ENCODE results near the gene INSRR. TPM values are rescaled to one million over a fixed set of nuclear protein-coding genes. Genes with fewer than 3 reads are reported as not detected.

INSRR gene
- total RNA-seq, 1 experiment from 2014 or later = not detected

- H3K9me3 Mint-ChIP-seq (ENCODE audit: unreplicated experiment) = no peaks in the 10 kb centered on the region
- POLR2A ChIA-PET = no interaction called here
- H3K4me3 Mint-ChIP-seq (ENCODE audit: unreplicated experiment) = no peak overlapping the region
- peaks cover 12% of the 10 kb centered on the region for H3K4me1 Mint-ChIP-seq (ENCODE audit: low read depth, unreplicated experiment)
- TF ChIP-seq CTCF (IDR thresholded peaks at IDR 0.05; ENCODE audit: insufficient read depth in 1 of 2, low read depth in 1 of 2, low read length in 1 of 2, severe bottlenecking in 1 of 2, unreplicated experiment in 1 of 2) = no peak
- no TSS peak for BruUV-seq (replicated peaks)
- no peaks in the 10 kb centered on the region for H3K36me3 ChIP-seq (ENCODE audit: control insufficient read depth, insufficient read depth, low read length)
- H3K27me3 Mint-ChIP-seq (ENCODE audit: insufficient read depth, unreplicated experiment) = peaks cover 8% of the 10 kb centered on the region
- H3K4me3 ChIP-seq (ENCODE audit: low read depth, low read length) = no peak overlapping the region
- H3K36me3 Mint-ChIP-seq (ENCODE audit: insufficient read depth, unreplicated experiment) = no peaks in the 10 kb centered on the region
- H3K27ac Mint-ChIP-seq (ENCODE audit: unreplicated experiment) = no peak overlapping the region
- peaks cover 11% of the 10 kb centered on the region for H3K4me1 ChIP-seq
- no peaks in the 10 kb centered on the region for H3K9me3 ChIP-seq
- intact Hi-C loops (cut with micrococcal nuclease; ENCODE audit: unreplicated experiment) = no loop called here
- H3K27me3 ChIP-seq (replicated peaks; ENCODE audit: control insufficient read depth, insufficient read depth, low read length) = peaks cover 1% of the 10 kb centered on the region
- DNase-seq = no peak
- CTCF ChIA-PET = no interaction called here
These were observed 7.5 kb upstream of the INSRR start for GRCh38 chr1:156866249-156866909.

GRCh38 chr1:156865865-156866248 lies 6.9 kb upstream of the INSRR start:
- no peak overlapping the region for H3K4me3 Mint-ChIP-seq (ENCODE audit: unreplicated experiment)
- BruUV-seq (replicated peaks) = no TSS peak

GRCh38 chr1:156865258-156865657 lies 6.3 kb upstream of the INSRR start:
- DNase-seq = no peak
- no peak for TF ChIP-seq CTCF (IDR thresholded peaks at IDR 0.05; ENCODE audit: insufficient read depth in 1 of 2, low read depth in 1 of 2, low read length in 1 of 2, severe bottlenecking in 1 of 2, unreplicated experiment in 1 of 2)
- intact Hi-C loops (cut with micrococcal nuclease; ENCODE audit: unreplicated experiment) = no loop called here
- Mint-ChIP-seq H3K4me1 (ENCODE audit: low read depth, unreplicated experiment) (peaks cover 15% of the 10 kb centered on the region), H3K27me3 (ENCODE audit: insufficient read depth, unreplicated experiment) (peaks cover 9% of the 10 kb centered on the region), H3K4me3 (ENCODE audit: unreplicated experiment) (no peak overlapping the region), H3K9me3 (ENCODE audit: unreplicated experiment) (no peaks in the 10 kb centered on the region), H3K27ac (ENCODE audit: unreplicated experiment) (no peak overlapping the region), H3K36me3 (ENCODE audit: insufficient read depth, unreplicated experiment) (no peaks in the 10 kb centered on the region)
- no peak overlapping the region for H3K4me3 ChIP-seq (ENCODE audit: low read depth, low read length)
- POLR2A ChIA-PET = no interaction called here
- peaks cover 3% of the 10 kb centered on the region for H3K27me3 ChIP-seq (replicated peaks; ENCODE audit: control insufficient read depth, insufficient read depth, low read length)
- CTCF ChIA-PET = no interaction called here
- peaks cover 22% of the 10 kb centered on the region for H3K4me1 ChIP-seq
- no peaks in the 10 kb centered on the region for H3K36me3 ChIP-seq (ENCODE audit: control insufficient read depth, insufficient read depth, low read length)
- no TSS peak for BruUV-seq (replicated peaks)
- H3K9me3 ChIP-seq = no peaks in the 10 kb centered on the region

More at GRCh38 chr1:156865865-156866248, 6.9 kb upstream of the INSRR start:
- Mint-ChIP-seq H3K9me3 (ENCODE audit: unreplicated experiment) (no peaks in the 10 kb centered on the region), H3K36me3 (ENCODE audit: insufficient read depth, unreplicated experiment) (no peaks in the 10 kb centered on the region), H3K4me1 (ENCODE audit: low read depth, unreplicated experiment) (peaks cover 12% of the 10 kb centered on the region), H3K27me3 (ENCODE audit: insufficient read depth, unreplicated experiment) (peaks cover 8% of the 10 kb centered on the region), H3K27ac (ENCODE audit: unreplicated experiment) (no peak overlapping the region)
- no peak overlapping the region for H3K4me3 ChIP-seq (ENCODE audit: low read depth, low read length)
- H3K4me1 ChIP-seq = peaks cover 16% of the 10 kb centered on the region
- H3K36me3 ChIP-seq (ENCODE audit: control insufficient read depth, insufficient read depth, low read length) = no peaks in the 10 kb centered on the region
- CTCF ChIA-PET = no interaction called here
- DNase-seq = no peak
- H3K27me3 ChIP-seq (replicated peaks; ENCODE audit: control insufficient read depth, insufficient read depth, low read length) = peaks cover 3% of the 10 kb centered on the region
- POLR2A ChIA-PET = no interaction called here
- H3K9me3 ChIP-seq = no peaks in the 10 kb centered on the region
- no peak for TF ChIP-seq CTCF (IDR thresholded peaks at IDR 0.05; ENCODE audit: insufficient read depth in 1 of 2, low read depth in 1 of 2, low read length in 1 of 2, severe bottlenecking in 1 of 2, unreplicated experiment in 1 of 2)
- intact Hi-C loops (cut with micrococcal nuclease; ENCODE audit: unreplicated experiment) = no loop called here

All from Caco-2 (cell line).